GM19193 (cell line): ENCODE data around the gene BCL11A.

ENCODE experiments used
- POLR2A ChIP-seq: IDR thresholded peaks from 4 replicates; pipeline ENCODE4 v1.6.1; 2011; ENCODE audit not compliant: insufficient read depth, insufficient read length; ENCODE audit errors: extremely low read depth

The BCL11A gene

DNA sequence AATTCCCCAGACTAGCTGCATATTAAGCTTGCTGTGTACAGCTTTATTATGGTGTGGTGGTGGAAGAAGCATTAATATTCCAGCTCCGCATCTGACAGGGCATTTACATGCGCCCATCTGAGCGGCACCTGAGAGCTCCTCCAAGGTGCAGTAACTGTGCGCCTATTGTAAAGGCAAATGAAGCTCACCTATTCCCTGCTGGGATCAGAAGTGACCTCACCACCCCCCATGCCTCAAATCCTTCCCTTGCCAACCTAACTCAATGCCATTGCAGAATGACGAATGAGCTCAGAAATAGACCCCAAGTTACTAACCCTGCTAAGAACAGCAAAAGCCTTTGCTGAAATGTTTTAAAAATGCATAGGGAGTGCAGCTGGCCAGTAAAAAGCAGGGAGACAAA is 14.3 kb downstream of the BCL11A start:
- no peak for TF ChIP-seq POLR2A

DNA sequence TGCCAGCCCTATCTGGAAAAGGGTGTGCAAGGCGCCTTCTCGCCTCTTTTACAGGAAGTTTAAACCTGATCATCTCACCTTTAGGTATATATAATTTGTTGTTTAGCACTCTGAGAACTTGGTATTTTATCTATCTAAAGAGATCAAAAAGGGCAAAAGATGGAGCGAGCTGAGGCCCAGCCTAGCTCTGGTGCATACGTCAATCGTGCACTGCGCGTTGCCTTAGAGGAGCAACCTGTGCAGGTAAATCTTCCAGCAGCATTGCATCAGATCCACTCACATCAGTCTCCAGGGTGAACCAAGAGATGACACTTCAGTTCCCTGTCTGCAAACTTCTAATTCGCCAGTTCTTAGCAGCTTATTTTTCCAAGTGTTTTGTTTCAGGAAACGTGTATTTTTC is 15.4 kb downstream of the BCL11A start:
- TF ChIP-seq POLR2A: no peak

DNA sequence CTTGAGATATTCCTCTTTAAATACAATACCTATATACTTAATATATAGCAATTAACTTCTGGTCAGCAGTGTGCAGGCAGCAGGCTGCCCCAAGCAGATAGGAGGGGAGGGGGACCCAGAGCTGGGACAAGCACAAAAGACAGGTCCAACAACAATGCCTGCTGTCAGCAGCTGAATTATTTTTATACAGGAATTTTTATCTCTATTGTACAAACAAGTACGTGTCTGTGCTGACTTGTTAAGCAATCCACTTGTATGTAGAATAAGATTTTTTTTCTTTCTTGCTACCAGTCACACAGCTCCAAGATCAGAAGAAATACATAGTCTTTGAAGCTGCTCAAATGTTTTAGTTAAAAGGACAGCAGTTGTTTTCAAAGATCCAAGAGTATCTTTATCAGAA is 16.7 kb downstream of the BCL11A start:
- no peak for TF ChIP-seq POLR2A

DNA sequence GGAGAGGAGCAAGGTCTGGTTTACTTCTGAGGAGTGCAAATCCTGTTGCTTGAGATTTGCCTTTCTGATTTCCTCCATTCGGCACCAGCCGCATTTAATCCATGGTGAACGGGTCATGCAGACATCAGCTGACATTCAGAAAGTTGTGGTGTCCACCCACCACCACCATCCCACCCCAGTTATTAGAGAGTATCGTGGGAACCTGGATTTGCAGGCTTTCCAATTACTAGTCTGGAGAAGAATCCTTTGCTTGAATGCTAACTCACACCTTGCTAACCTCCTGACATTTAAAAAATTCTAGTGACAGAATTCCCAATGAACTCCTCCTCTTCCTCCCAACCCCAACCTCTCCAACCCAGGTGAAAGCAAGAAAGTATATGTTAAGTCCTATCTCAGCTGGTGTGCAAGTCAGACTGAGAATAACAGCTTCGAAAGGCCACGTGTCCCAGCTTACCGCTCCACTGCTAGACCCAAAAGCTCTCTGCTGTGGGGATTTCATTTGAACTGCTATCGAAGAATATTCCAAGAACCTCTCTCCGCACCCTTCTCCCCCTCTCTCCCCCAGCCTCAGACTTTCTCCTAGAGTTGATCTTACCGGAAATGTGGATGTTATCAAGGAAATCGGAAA is 17.7 kb downstream of the BCL11A start:
- no peak for TF ChIP-seq POLR2A

DNA sequence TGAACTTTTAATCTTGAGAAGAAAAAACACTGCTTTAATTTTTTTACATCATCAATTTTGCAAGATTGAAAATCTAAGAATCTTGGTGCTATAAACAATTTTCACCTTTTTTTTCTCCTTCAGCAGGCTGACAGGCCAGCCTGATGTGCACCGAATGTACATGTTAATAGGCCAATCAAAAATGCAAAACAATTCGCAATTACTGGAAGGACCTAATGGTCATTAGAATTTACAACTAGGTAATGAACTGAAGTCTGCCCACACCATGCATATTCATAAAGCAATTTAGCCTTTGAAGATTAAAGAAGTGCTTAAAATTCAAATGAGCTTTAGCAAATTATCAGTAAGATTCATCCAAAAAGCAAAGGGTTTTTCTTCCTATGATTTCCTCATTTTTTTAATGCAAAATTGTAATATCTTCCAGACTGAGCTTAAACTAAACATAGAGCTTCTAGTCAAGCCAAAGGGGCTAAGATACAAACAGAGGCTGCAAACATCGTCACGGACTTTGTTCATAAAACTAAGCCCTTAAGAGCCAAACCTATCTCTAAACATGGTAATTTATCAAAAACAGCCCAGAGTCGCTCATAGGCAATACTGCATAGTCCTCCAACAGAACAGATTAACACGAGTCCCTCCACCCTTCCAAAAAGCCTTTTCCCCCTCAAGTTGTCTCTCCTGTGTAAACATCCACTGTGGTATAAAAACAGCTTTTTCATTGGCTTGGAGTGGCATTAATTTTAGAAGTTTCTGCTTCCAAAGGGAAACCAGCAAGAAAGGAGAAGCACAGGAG is 18.4 kb downstream of the BCL11A start:
- TF ChIP-seq POLR2A: no peak

DNA sequence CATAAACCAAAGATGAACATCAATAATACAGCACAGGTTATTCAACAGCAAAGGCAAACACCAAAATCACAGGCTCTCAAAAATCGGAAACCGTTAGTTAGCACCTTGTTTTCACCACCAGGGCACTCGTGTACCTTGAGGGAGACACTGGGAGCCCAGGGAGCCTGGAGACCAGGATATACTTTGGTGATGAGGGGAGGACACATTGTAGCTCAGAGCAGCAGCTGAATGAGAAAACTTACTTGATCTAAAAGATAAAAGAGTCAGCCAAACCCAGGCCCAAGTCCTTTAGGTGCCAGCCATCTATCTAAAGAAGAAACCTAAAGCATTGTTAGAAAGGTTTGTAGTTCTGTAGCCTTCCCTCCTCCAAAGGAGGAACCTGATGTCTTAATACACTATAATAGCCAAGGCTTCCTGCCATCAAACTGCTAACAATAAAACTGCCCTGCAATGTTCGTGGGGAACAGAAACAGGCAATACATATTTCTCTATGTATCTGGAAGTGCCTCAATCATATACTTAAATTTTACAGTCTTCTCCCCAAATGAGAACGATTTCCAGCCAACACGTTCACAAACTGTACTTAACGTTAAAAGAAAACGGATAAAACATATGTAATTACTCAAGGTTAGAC is 19.3 kb downstream of the BCL11A start:
- no peak for TF ChIP-seq POLR2A

DNA sequence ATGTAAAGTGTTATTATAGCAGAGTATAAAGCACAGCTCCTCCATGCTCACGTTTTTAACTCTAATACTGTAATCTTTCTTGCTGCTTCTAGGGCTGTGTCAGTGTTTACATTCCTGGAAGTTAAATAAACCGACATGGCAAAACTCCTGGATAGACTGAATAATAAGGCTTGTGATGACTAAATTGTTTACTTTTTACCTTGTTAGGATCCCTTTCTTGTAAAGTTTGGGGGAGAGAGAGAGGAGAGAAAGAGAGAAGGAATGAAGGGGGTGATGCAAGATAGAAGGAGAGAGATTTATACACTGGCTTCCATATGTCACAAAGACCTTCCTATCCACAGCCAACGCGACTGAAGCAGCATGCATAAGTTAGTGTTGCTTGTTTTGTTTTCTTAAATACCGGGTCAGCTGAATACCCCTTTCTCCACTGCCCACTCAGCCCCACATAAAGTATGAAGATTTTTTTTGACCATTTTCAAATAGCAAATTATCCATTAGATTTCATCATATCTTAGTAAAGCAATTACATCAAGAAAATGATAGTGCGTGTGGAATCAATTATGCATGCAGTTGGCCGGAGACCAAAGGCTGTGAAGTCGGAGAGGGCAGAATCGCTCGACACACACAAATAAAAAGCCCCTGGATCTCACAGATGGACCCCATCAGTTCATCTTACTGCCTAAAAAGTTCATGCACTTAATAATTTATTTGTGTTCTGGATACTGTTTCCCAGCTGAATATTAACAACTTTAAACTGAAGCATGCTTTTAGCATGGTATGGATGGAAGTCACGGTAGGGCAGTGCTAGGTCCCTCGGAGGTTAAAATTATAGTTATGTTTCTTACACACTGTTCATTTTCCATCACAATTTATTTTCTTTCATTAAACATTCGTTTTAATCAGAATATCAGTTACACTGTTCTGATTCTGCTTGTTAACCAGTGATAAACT is 20.1 kb downstream of the BCL11A start:
- TF ChIP-seq POLR2A: no peak

DNA sequence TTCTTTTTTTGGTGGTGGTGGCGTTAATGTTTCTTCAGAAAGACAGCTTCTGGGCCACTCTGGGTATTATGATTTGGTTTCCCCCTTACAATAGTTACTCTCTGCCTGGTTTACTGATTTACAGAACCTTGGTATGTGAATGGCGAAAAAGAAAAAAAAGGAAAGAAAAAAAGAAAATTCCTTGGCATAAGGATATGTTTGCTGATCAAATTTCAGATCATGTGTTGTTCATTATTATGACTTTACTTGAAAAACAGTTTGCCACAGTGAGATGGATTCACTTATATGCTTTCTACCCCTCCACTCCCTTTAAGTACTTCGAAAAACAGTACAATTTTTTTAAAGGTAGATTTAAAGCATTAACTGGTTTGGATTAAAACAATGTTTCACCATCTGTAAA is 21.0 kb downstream of the BCL11A start:
- no peak for TF ChIP-seq POLR2A

DNA sequence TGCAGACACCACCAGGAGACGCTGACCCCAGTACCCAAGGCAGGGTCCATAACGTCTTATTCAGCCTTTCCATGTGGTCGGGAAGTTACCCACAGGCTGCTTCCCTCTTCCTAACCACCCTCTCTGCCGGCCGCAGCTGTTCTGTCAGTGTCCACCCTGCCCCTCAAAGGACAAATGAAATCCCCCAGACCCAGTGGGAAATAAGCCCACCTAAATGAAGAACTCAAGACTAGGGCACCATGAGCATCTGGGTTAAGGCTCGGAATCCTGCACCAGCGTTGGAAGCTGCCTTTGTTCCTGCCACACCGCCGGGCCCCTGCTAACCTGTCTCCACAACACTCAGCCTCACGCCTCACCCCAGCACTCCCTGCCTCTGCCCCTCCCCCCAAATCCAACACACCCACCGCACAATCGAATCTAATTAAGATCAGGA is 21.7 kb downstream of the BCL11A start:
- peak; percentile 21 for TF ChIP-seq POLR2A

DNA sequence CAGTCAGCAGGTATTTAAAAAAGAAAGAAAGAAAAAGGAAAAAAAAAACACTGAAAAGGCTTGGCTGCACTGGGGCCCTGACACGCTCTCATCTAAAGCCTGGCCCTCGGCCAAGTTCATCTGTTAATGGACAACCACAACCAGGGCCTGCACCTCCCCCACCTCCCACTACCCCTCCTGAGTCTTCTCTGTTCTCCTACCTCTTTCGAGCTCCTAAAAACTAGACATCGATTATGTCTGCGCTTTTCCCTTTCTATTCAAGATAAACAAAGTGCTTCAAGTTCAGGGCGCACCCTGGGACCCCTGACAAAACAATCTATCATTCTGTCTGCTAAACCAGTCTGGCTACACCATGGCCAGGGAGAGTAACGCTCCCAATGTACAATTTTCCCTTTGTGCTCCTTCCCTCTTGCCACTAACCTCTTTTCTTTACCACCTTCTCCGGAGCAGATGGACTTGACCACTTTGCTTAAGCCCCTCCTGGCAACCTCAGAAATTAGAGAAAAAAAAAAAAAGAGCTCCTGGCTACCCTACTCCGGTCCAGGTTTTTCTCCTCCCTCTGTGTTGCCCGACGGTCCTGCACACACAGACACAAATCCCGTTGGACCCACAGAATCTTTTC is 22.7 kb downstream of the BCL11A start:
- TF ChIP-seq POLR2A: no peak

DNA sequence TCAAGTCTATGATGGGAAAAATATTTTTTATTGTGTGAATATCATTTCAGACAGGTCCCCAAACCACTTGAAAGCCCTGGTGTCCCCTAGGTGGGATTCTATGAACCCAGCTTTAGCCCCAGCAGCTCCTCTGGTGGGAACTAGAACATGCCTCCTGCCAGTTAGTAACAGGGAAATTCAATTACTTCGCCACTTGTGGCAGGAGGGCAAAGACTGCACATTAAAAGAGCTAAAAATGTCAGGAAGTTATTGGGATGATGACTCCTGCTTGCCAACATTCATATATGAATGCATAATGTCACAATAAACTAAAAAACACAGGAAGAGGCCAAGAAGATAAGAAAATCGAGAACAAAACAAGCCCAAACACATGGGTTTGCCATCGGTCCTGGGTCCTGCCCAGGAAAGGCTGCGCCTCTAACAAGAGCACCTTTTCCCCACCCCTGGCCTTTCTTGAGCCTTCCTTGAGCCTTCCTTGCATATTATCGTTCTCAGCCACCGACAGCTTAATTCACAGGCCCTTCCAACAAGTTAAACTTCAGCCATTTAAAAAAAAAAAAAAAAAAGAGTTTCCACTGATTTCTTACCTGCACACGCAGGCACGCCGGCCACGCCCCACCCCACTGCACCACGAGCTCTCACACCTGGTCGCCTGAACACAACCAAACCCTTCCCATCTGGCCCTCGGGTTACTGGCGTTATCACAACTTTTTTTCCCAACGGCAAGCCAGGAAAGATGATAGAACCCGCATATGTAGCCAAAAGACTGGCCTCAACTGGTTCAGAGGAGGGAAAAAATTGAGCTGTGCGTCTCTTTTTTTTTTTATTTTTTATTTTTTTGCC is 23.4 kb downstream of the BCL11A start:
- no peak for TF ChIP-seq POLR2A

DNA sequence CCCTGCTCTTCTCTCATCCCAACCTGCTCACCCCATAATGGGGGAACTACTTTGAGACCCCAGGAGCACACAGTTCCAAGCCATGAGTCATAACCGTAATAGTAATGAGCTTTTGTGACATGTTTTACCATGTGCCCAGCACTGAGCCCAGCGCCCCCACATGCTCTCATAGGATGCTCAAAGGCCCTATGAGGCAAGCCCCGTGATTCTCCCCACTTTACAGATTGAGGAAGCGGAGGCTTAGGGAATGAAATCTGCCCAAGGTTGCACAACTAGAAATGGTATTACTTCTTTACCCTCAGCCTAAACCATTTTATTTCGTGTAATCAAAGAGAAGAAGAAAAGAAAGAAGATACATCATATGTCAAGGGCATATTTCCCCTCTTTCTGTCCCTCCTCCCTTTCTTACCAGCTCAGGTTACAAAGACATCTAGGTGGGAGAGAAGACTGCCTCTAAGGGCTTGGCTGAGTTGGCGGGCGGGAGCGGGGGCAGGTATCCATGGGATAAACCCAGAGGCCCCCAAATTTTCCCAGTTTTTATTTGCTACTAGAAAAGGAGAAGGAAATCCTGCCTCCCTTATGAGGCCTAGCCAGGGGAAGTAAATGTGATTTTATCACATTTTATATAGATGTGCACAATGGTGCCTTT is 24.2 kb downstream of the BCL11A start:
- TF ChIP-seq POLR2A: no peak
